GM23248 (cell line): ENCODE data around the gene PRSS16. TPM values are rescaled to one million over a fixed set of nuclear protein-coding genes. Genes with fewer than 3 reads are reported as not detected.

Experiments
- DNase-seq: peaks from one replicate; pipeline ENCODE4 v3.0.0-alpha.2; 2015
- H2AFZ ChIP-seq: fragments of 200-600 bp; sonication (generic); 2 replicates; pipeline ENCODE4 v1.6.1; 2016; ENCODE audit warnings: antibody characterized with exemption
- H3F3A ChIP-seq: fragments of 200-600 bp; sonication (generic); 2 replicates; pipeline ENCODE4 v1.6.1; 2016; ENCODE audit warnings: mild to moderate bottlenecking, antibody characterized with exemption, mixed run types; ENCODE audit not compliant: insufficient read depth
- H3K27ac ChIP-seq: fragments of 200-600 bp; sonication (generic); 2 replicates; pipeline ENCODE4 v1.5.1; 2016; ENCODE audit warnings: mild to moderate bottlenecking
- H3K27me3 ChIP-seq: fragments of 200-600 bp; sonication (generic); replicated peaks from 2 replicates; pipeline ENCODE4 v1.6.1; 2016; ENCODE audit warnings: mild to moderate bottlenecking; ENCODE audit not compliant: insufficient read depth
- H3K36me3 ChIP-seq: fragments of 200-600 bp; sonication (generic); 2 replicates; pipeline ENCODE4 v1.6.1; 2016; ENCODE audit warnings: low read depth, mild to moderate bottlenecking
- H3K4me1 ChIP-seq: fragments of 200-600 bp; sonication (generic); 2 replicates; pipeline ENCODE4 v1.6.1; 2016; ENCODE audit warnings: mild to moderate bottlenecking; ENCODE audit not compliant: insufficient read depth
- H3K4me2 ChIP-seq: fragments of 200-600 bp; sonication (generic); one replicate; pipeline ENCODE4 v1.6.1; 2016; ENCODE audit warnings: mild to moderate bottlenecking; ENCODE audit not compliant: unreplicated experiment
- H3K4me3 ChIP-seq: fragments of 200-600 bp; sonication (generic); 2 replicates; pipeline ENCODE4 v1.5.1; 2016; ENCODE audit warnings: mild to moderate bottlenecking
- H3K79me2 ChIP-seq: fragments of 200-600 bp; sonication (generic); 2 replicates; pipeline ENCODE4 v1.6.1; 2016; ENCODE audit warnings: mild to moderate bottlenecking; ENCODE audit not compliant: insufficient read depth
- H3K9ac ChIP-seq: fragments of 200-600 bp; sonication (generic); 2 replicates; pipeline ENCODE4 v1.6.1; 2016; ENCODE audit warnings: mild to moderate bottlenecking
- H3K9me2 ChIP-seq: fragments of 200-600 bp; sonication (generic); 2 replicates; pipeline ENCODE4 v1.6.1; 2016; ENCODE audit warnings: mixed run types, mild to moderate bottlenecking, moderate library complexity; ENCODE audit not compliant: insufficient read depth
- H3K9me3 ChIP-seq: fragments of 200-600 bp; sonication (generic); one replicate; pipeline ENCODE4 v1.6.1; 2017; ENCODE audit warnings: low read depth
- H4K20me1 ChIP-seq: fragments of 200-600 bp; sonication (generic); 2 replicates; pipeline ENCODE4 v1.6.0; 2016; ENCODE audit not compliant: insufficient read depth
- EZH2 ChIP-seq: fragments of 200-600 bp; sonication (generic); IDR thresholded peaks from 2 replicates; pipeline ENCODE4 v1.6.1; 2018; ENCODE audit warnings: antibody characterized with exemption, mild to moderate bottlenecking; ENCODE audit not compliant: insufficient read depth, poor library complexity, severe bottlenecking
- EZH2phosphoT487 ChIP-seq: fragments of 200-600 bp; sonication (generic); IDR thresholded peaks from 2 replicates; pipeline ENCODE4 v1.6.1; 2018; ENCODE audit warnings: antibody characterized with exemption, moderate library complexity, mild to moderate bottlenecking, low read depth; ENCODE audit not compliant: insufficient read depth
- WGBS, 2 experiments: methylation state at CpG; one replicate each; pipeline ENCODE4 v1.1.6; 2015 to 2017; ENCODE audit warnings: low lambda C conversion rate in 2 of 2, low coverage in 1 of 2; ENCODE audit errors: missing lambda C conversion rate in 2 of 2; 5-methylcytosine and 5-hydroxymethylcytosine counted together
- in situ Hi-C: fragments of 300-500 bp; cut with MboI; formaldehyde crosslinking; loops from 2 replicates; pipeline ENCODE4 v1.15.0; 2020
- polyA plus RNA-seq: library from polyadenylated mRNA; unstranded; fragments of >200 nt; fragmentation: Nextera tagmentation; extraction: Ambion mirVana; gene quantifications from 2 replicates; pipeline ENCODE4 v1.2.1, GENCODE V29; 2016
- total RNA-seq: library from RNA; depleted of rRNA; stranded (reverse); fragments of >200 nt; shearing (Covaris generic); gene quantifications from 2 replicates; pipeline ENCODE4 v1.2.3, GENCODE V29; 2014

The PRSS16 gene
- total and polyA plus RNA-seq, 2 experiments from 2014 or later, result 0.86 TPM; not detected in 1

GRCh38 chr6:27294409-27294808 lies 46.9 kb downstream of the PRSS16 start:
- Histone ChIP-seq H3K9ac (no peak overlapping the region), H3K4me2 (no peak overlapping the region), H3K79me2 (no peaks in the 10 kb centered on the region), H3K36me3 (no peaks in the 10 kb centered on the region), H2AFZ (no peak overlapping the region), H3K4me1 (peaks cover 9% of the 10 kb centered on the region; the same call in 1 of the 2 replicates), H3K27ac (no peak overlapping the region), H3K9me3 (no peaks in the 10 kb centered on the region), H4K20me1 (no peaks in the 10 kb centered on the region), H3K9me2 (no peaks in the 10 kb centered on the region), H3K4me3 (peak overlapping the region; percentile 33; the same call in 1 of the 2 replicates), H3F3A (peaks cover 15% of the 10 kb centered on the region), H3K27me3 (peaks cover 51% of the 10 kb centered on the region)
- in situ Hi-C loops, result no loop called here
- 1 to 5% methylated on average over 5 of the region's 5 CpGs for WGBS, 2 experiments
- TF ChIP-seq EZH2phosphoT487 (no peak), EZH2 (no peak)
- DNase-seq, result no peak

GRCh38 chr6:27295301-27296079 lies 48.0 kb downstream of the PRSS16 start:
- DNase-seq, result peak; percentile 66
- H4K20me1 ChIP-seq, result no peaks in the 10 kb centered on the region
- in situ Hi-C loops, result no loop called here
- WGBS, 2 experiments, result 3 to 4% methylated on average over 20 of the region's 20 CpGs
- peaks cover 40% of the 10 kb centered on the region for H3K27me3 ChIP-seq
- H3K4me3 ChIP-seq, result peak overlapping the region; percentile 76
- H3F3A ChIP-seq, result peaks cover 10% of the 10 kb centered on the region; the same call in 1 of the 2 replicates
- H2AFZ ChIP-seq, result peak overlapping the region; percentile 85
- H3K4me1 ChIP-seq, result peaks cover 9% of the 10 kb centered on the region; the same call in 1 of the 2 replicates
- no peaks in the 10 kb centered on the region for H3K9me3 ChIP-seq
- no peak overlapping the region for H3K9ac ChIP-seq
- TF ChIP-seq EZH2phosphoT487 (no peak), EZH2 (no peak)
- no peaks in the 10 kb centered on the region for H3K36me3 ChIP-seq
- no peaks in the 10 kb centered on the region for H3K79me2 ChIP-seq
- no peaks in the 10 kb centered on the region for H3K9me2 ChIP-seq
- H3K4me2 ChIP-seq, result peak overlapping the region; percentile 95
- no peak overlapping the region for H3K27ac ChIP-seq

GRCh38 chr6:27296106-27296783 lies 48.7 kb downstream of the PRSS16 start:
- Histone ChIP-seq H3K4me2 (peak overlapping the region; percentile 95), H3K4me3 (peak overlapping the region; percentile 76), H2AFZ (peak overlapping the region; percentile 85), H3K9ac (no peak overlapping the region), H3K9me2 (no peaks in the 10 kb centered on the region), H3K36me3 (no peaks in the 10 kb centered on the region), H3K79me2 (no peaks in the 10 kb centered on the region), H3K27ac (no peak overlapping the region), H3K27me3 (peaks cover 34% of the 10 kb centered on the region), H3F3A (peaks cover 10% of the 10 kb centered on the region; the same call in 1 of the 2 replicates), H3K4me1 (peaks cover 9% of the 10 kb centered on the region; the same call in 1 of the 2 replicates), H3K9me3 (no peaks in the 10 kb centered on the region), H4K20me1 (no peaks in the 10 kb centered on the region)
- no peak for TF ChIP-seq EZH2phosphoT487
- TF ChIP-seq EZH2, result no peak
- in situ Hi-C loops, result no loop called here
- peak; percentile 60 for DNase-seq
- WGBS, 2 experiments, result 2 to 3% methylated on average over 27 of the region's 27 CpGs

- no peak overlapping the region for H3K4me3 ChIP-seq
- H3K27me3 ChIP-seq, result peaks cover 30% of the 10 kb centered on the region
- in situ Hi-C loops, result no loop called here
- H2AFZ ChIP-seq, result no peak overlapping the region
- DNase-seq, result no peak
- 19% methylated on average over 7 of the region's 7 CpGs for WGBS, 2 experiments
- peaks cover 10% of the 10 kb centered on the region; the same call in 1 of the 2 replicates for H3F3A ChIP-seq
- H3K9me2 ChIP-seq, result no peaks in the 10 kb centered on the region
- no peaks in the 10 kb centered on the region for H3K79me2 ChIP-seq
- H3K9me3 ChIP-seq, result no peaks in the 10 kb centered on the region
- H3K9ac ChIP-seq, result no peak overlapping the region
- H4K20me1 ChIP-seq, result no peaks in the 10 kb centered on the region
- TF ChIP-seq EZH2 (no peak), EZH2phosphoT487 (no peak)
- H3K36me3 ChIP-seq, result no peaks in the 10 kb centered on the region
- H3K4me2 ChIP-seq, result peak overlapping the region; percentile 95
- no peak overlapping the region for H3K27ac ChIP-seq
- peaks cover 9% of the 10 kb centered on the region; the same call in 1 of the 2 replicates for H3K4me1 ChIP-seq
These were observed 50.0 kb downstream of the PRSS16 start for GRCh38 chr6:27297484-27297856.
